Neural progenitor cell (in vitro differentiated cells): ENCODE data around the gene TCEA3.

Experiments used
- EZH2 ChIP-seq: fragments of 200-600 bp; sonication (generic); IDR thresholded peaks from 2 replicates; pipeline ENCODE4 v1.6.1; 2017; ENCODE audit warnings: antibody characterized with exemption, mild to moderate bottlenecking, moderate library complexity
- TF ChIP-seq, protein P1 (sequence below): fragments of 200-600 bp; sonication (generic); IDR thresholded peaks from 2 replicates; pipeline ENCODE4 v1.5.1; 2017; ENCODE audit warnings: antibody characterized with exemption, mild to moderate bottlenecking

DNA sequence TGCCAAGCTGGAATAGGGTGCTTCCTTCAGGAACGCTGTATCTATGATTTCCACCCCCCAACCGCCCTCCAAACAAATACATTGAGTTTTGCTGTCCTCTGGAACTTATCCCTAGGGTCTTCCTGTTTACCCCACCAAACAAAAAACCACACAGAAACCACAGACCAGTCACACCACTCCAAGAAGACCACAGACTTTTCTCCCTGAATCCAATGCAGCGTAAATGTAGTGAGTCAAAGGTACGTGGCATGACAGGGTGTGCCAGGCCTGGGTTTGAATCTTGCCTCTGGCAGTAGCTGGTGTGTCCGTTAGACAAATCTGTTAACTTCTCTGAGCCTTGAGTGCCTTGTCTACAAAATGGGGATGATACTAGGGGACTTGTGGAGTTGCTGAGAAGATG lies 31.7 kb upstream of the TCEA3 start:
- no peak for TF ChIP-seq EZH2
- TF ChIP-seq, protein P1, sequence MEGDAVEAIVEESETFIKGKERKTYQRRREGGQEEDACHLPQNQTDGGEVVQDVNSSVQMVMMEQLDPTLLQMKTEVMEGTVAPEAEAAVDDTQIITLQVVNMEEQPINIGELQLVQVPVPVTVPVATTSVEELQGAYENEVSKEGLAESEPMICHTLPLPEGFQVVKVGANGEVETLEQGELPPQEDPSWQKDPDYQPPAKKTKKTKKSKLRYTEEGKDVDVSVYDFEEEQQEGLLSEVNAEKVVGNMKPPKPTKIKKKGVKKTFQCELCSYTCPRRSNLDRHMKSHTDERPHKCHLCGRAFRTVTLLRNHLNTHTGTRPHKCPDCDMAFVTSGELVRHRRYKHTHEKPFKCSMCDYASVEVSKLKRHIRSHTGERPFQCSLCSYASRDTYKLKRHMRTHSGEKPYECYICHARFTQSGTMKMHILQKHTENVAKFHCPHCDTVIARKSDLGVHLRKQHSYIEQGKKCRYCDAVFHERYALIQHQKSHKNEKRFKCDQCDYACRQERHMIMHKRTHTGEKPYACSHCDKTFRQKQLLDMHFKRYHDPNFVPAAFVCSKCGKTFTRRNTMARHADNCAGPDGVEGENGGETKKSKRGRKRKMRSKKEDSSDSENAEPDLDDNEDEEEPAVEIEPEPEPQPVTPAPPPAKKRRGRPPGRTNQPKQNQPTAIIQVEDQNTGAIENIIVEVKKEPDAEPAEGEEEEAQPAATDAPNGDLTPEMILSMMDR, result no peak
